Keratinocyte (primary cell): Measurements from ENCODE around the gene PEMT.

ENCODE experiments used
- CTCF ChIP-seq, 3 experiments: IDR thresholded peaks in 1 of 3; conservative IDR thresholded peaks in 1 of 3; optimal IDR thresholded peaks in 1 of 3; 2 replicates in 2 of 3; 3 replicates in 1 of 3; pipeline versions ENCODE3 to v1.5.1; 2011; ENCODE audit warnings: low read length in 3 of 3, mild to moderate bottlenecking in 3 of 3, moderate library complexity in 2 of 3, control low read depth in 1 of 3, inconsistent platforms in 1 of 3; ENCODE audit not compliant: insufficient read depth in 2 of 3; ENCODE audit errors: extremely low read depth in 1 of 3
- EZH2 ChIP-seq: IDR thresholded peaks from one replicate; pipeline ENCODE4 v1.6.1; 2012; ENCODE audit warnings: inconsistent platforms, mild to moderate bottlenecking, low read length, moderate library complexity

- no peak for TF ChIP-seq CTCF (optimal IDR thresholded peaks at IDR 0.05 in 1 of 3, IDR thresholded peaks at IDR 0.05 in 1 of 3, conservative IDR thresholded peaks at IDR 0.05 in 1 of 3; ENCODE audit: extremely low read depth in 1 of 3, insufficient read depth in 2 of 3, low read length in 3 of 3)
- no peak for TF ChIP-seq EZH2
Observed at GRCh38 chr17:17492085-17492484, 99.4 kb downstream of the PEMT start.
